CD14-positive monocyte (primary cell): ENCODE data around the gene DESI1. TPM values are rescaled to one million over a fixed set of nuclear protein-coding genes. Genes with fewer than 3 reads are reported as not detected.
A peak's percentile ranks its signal among the peaks of the same experiment; 100 is the strongest.

Experiments used
- DNase-seq, 3 donors: peaks; one replicate each; pipeline ENCODE4 v3.0.0-alpha.2; 2011 to 2022
- H2AFZ ChIP-seq: 2 replicates; pipeline ENCODE4 v1.6.0; 2012; ENCODE audit warnings: mild to moderate bottlenecking, low read depth, low read length, inconsistent platforms; ENCODE audit not compliant: insufficient read depth, poor library complexity, severe bottlenecking
- H3K27ac ChIP-seq, 2 donors: 1 replicate in 1 of 2; 2 replicates in 1 of 2; pipeline ENCODE4 v1.5.1; 2012 to 2013; ENCODE audit warnings: low read length in 2 of 2, control low read depth in 1 of 2, inconsistent platforms in 1 of 2, low read depth in 1 of 2, mild to moderate bottlenecking in 1 of 2
- H3K27me3 ChIP-seq, 2 donors: one replicate each; pipeline versions ENCODE4 v1.6.0 to v1.6.1; 2011 to 2013; ENCODE audit warnings: low read length in 2 of 2; ENCODE audit not compliant: control insufficient read depth in 2 of 2, insufficient read depth in 2 of 2
- H3K36me3 ChIP-seq, 2 donors: replicated peaks in 1 of 2; 1 replicate in 1 of 2; 2 replicates in 1 of 2; pipeline versions ENCODE4 v1.5.1 to v1.6.1; 2012 to 2013; ENCODE audit warnings: low read length in 2 of 2, control low read depth in 1 of 2, inconsistent platforms in 1 of 2, mild to moderate bottlenecking in 1 of 2; ENCODE audit not compliant: insufficient read depth in 2 of 2, control insufficient read depth in 1 of 2
- H3K4me1 ChIP-seq, 2 donors: 1 replicate in 1 of 2; 2 replicates in 1 of 2; pipeline versions ENCODE4 v1.5.1 to v1.6.1; 2012 to 2013; ENCODE audit warnings: low read length in 2 of 2, control low read depth in 1 of 2, inconsistent platforms in 1 of 2, mild to moderate bottlenecking in 1 of 2, moderate library complexity in 1 of 2; ENCODE audit not compliant: insufficient read depth in 2 of 2, control insufficient read depth in 1 of 2
- H3K4me2 ChIP-seq: replicated peaks from 2 replicates; pipeline ENCODE3; 2012; ENCODE audit warnings: low read length, moderate library complexity, mild to moderate bottlenecking; ENCODE audit not compliant: poor library complexity, severe bottlenecking; ENCODE audit errors: extremely low read depth
- H3K4me3 ChIP-seq, 3 experiments: fragments of 200-600 bp in 1 of 3; sonication (generic) in 1 of 3; replicated peaks in 1 of 3; 1 replicate in 2 of 3; 2 replicates in 1 of 3; pipeline ENCODE4 v1.5.1; 2011 to 2013; ENCODE audit warnings: low read length in 3 of 3, mild to moderate bottlenecking in 3 of 3, control low read depth in 2 of 3, low read depth in 2 of 3, inconsistent platforms in 1 of 3, moderate library complexity in 1 of 3
- H3K79me2 ChIP-seq: 2 replicates; pipeline ENCODE4 v1.6.0; 2012; ENCODE audit warnings: mild to moderate bottlenecking, control low read depth, inconsistent platforms, low read length, moderate library complexity; ENCODE audit not compliant: insufficient read depth
- H3K9ac ChIP-seq: 2 replicates; pipeline ENCODE4 v1.6.0; 2017; ENCODE audit warnings: low read length, mild to moderate bottlenecking; ENCODE audit not compliant: insufficient read depth, poor library complexity, severe bottlenecking
- H3K9me3 ChIP-seq, 2 donors: replicated peaks in 1 of 2; 1 replicate in 1 of 2; 2 replicates in 1 of 2; pipeline versions ENCODE4 v1.5.1 to v1.6.1; 2012 to 2013; ENCODE audit warnings: low read length in 2 of 2, control low read depth in 1 of 2; ENCODE audit not compliant: control insufficient read depth in 1 of 2, insufficient read depth in 1 of 2
- H4K20me1 ChIP-seq: 2 replicates; pipeline ENCODE4 v1.6.0; 2012; ENCODE audit warnings: mild to moderate bottlenecking, low read length, control low read depth, moderate library complexity; ENCODE audit not compliant: insufficient read depth
- H3K27ac Mint-ChIP-seq, 7 donors: one replicate each; pipeline ENCODE4 v1.8.0; 2020; ENCODE audit warnings: mild to moderate bottlenecking in 7 of 7, mixed read lengths in 7 of 7, moderate library complexity in 6 of 7, inconsistent platforms in 2 of 7
- H3K27me3 Mint-ChIP-seq, 3 donors: one replicate each; pipeline ENCODE4 v1.8.0; 2021 to 2022; ENCODE audit warnings: low read depth in 3 of 3, mild to moderate bottlenecking in 3 of 3, mixed read lengths in 3 of 3, moderate library complexity in 3 of 3, inconsistent platforms in 1 of 3
- H3K36me3 Mint-ChIP-seq, 2 donors: one replicate each; pipeline ENCODE4 v1.8.0; 2020; ENCODE audit warnings: mixed read lengths in 2 of 2, inconsistent platforms in 1 of 2, mild to moderate bottlenecking in 1 of 2
- H3K4me1 Mint-ChIP-seq: one replicate; pipeline ENCODE4 v1.8.0; 2020; ENCODE audit warnings: mild to moderate bottlenecking, mixed read lengths
- H3K4me3 Mint-ChIP-seq, 2 donors: one replicate each; pipeline ENCODE4 v1.8.0; 2020; ENCODE audit warnings: mild to moderate bottlenecking in 2 of 2, mixed read lengths in 2 of 2, moderate library complexity in 1 of 2
- H3K9me3 Mint-ChIP-seq, 7 donors: one replicate each; pipeline ENCODE4 v1.8.0; 2020 to 2022; ENCODE audit warnings: mixed read lengths in 7 of 7, mild to moderate bottlenecking in 6 of 7, moderate library complexity in 6 of 7, inconsistent platforms in 2 of 7
- WGBS: methylation state at CpG from one replicate; pipeline ENCODE4 v1.1.5; 2013; ENCODE audit warnings: missing lambda C conversion rate; ENCODE audit not compliant: insufficient coverage; 5-methylcytosine and 5-hydroxymethylcytosine counted together
- intact Hi-C, 2 donors: fragments of 100-400 bp; cut with micrococcal nuclease; formaldehyde crosslinking; loops; one replicate each; pipeline versions ENCODE4 v1.15.0 to v1.15.1; 2023
- polyA plus RNA-seq, 3 donors: library from polyadenylated mRNA; depleted of rRNA in 1 of 3; unstranded in 2 of 3; stranded (reverse) in 1 of 3; fragments of 300-500 nt in 2 of 3; fragments of >200 nt in 1 of 3; fragmentation: Illumina TruSeq in 2 of 3; gene quantifications; 1 replicate in 2 of 3; 2 replicates in 1 of 3; pipeline ENCODE4 v1.2.3, GENCODE V29; 2012 to 2021
- TF ChIP-seq, protein P1 (sequence below): fragments of 200-600 bp; IDR thresholded peaks from one replicate; pipeline ENCODE4 v1.8.0; 2022; ENCODE audit warnings: antibody characterized with exemption, mild to moderate bottlenecking

Gene DESI1
- polyA plus RNA-seq, 3 donors = 15.8 to 33.7 (median 31.5) TPM

DNA sequence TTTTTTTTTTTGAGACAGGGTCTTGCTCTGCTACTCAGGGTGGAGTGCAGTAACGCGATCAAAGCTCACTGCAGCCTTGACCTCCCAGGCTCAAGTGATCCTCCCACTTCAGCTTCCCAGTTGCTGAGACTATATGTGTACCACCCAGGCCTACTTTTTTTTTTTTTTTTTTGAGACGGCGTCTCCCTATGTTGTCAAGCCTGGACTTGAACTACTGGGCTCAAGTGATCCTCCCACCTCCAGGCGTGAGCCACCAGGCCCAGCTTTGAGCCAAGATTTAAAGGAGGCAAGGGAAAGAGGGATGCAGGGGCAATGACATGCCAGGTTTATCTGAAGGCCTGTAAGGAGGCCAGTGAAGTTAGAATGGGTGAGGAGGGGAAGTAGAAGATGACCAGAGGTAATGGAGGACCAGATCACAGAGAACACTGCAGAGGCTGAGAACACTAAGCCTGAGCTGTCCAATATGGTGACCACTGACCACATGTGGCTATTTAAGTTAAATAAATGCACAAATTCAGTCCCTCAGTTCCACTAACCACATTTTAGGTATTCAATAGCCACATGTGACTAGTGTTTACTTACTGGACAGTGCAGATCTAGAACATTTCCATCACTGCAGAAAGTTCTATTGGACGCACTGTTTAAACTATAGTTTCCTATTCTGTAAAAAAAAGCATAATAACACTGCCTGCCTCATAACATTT lies 8.1 kb downstream of the DESI1 start:
- Histone ChIP-seq H3K4me2 (no peak overlapping the region), H3K9me3 (no peaks in the 10 kb centered on the region), H2AFZ (no peak overlapping the region), H4K20me1 (peaks cover 34% of the 10 kb centered on the region), H3K27ac (no peak overlapping the region), H3K9ac (no peak overlapping the region), H3K79me2 (peaks cover 42% of the 10 kb centered on the region), H3K36me3 (peaks cover 4 to 38% of the 10 kb centered on the region in 2 donors), H3K4me1 (no peaks in the 10 kb centered on the region), H3K27me3 (no peaks in the 10 kb centered on the region), H3K4me3 (no peak overlapping the region)
- intact Hi-C loops = no loop called here
- Mint-ChIP-seq H3K36me3 (peaks cover 30 to 51% of the 10 kb centered on the region in 2 donors), H3K27me3 (peaks cover 0 to 7% (median 5%) of the 10 kb centered on the region in 3 donors), H3K4me3 (no peak overlapping the region), H3K27ac (peak overlapping the region in 2 of 7 donors; percentile 38 to 55), H3K9me3 (no peaks in the 10 kb centered on the region), H3K4me1 (peaks cover 5% of the 10 kb centered on the region)
- DNase-seq = no peak
- 100% methylated on average over 2 of the region's 6 CpGs for WGBS
- TF ChIP-seq, protein P1, sequence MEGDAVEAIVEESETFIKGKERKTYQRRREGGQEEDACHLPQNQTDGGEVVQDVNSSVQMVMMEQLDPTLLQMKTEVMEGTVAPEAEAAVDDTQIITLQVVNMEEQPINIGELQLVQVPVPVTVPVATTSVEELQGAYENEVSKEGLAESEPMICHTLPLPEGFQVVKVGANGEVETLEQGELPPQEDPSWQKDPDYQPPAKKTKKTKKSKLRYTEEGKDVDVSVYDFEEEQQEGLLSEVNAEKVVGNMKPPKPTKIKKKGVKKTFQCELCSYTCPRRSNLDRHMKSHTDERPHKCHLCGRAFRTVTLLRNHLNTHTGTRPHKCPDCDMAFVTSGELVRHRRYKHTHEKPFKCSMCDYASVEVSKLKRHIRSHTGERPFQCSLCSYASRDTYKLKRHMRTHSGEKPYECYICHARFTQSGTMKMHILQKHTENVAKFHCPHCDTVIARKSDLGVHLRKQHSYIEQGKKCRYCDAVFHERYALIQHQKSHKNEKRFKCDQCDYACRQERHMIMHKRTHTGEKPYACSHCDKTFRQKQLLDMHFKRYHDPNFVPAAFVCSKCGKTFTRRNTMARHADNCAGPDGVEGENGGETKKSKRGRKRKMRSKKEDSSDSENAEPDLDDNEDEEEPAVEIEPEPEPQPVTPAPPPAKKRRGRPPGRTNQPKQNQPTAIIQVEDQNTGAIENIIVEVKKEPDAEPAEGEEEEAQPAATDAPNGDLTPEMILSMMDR = no peak

GRCh38 chr22:41608386-41608785 lies 12.5 kb downstream of the DESI1 start:
- peaks cover 3 to 7% (median 5%) of the 10 kb centered on the region in 3 donors for H3K27me3 Mint-ChIP-seq
- DNase-seq = no peak
- intact Hi-C loops = no loop called here

More at GRCh38 chr22:41608386-41608785, 12.5 kb downstream of the DESI1 start:
- Histone ChIP-seq H4K20me1 (peaks cover 40% of the 10 kb centered on the region), H3K4me3 (no peak overlapping the region), H2AFZ (no peak overlapping the region), H3K4me2 (no peak overlapping the region), H3K27me3 (no peaks in the 10 kb centered on the region), H3K9ac (no peak overlapping the region), H3K79me2 (peaks cover 7% of the 10 kb centered on the region), H3K36me3 (peaks cover 33 to 78% of the 10 kb centered on the region in 2 donors), H3K9me3 (no peaks in the 10 kb centered on the region), H3K27ac (no peak overlapping the region), H3K4me1 (no peaks in the 10 kb centered on the region)
- peak overlapping the region in 1 of 7 donors; percentile 85 for H3K27ac Mint-ChIP-seq
- H3K9me3 Mint-ChIP-seq = peaks cover 0 to 2% (median 0%) of the 10 kb centered on the region in 7 donors
- no peak overlapping the region for H3K4me3 Mint-ChIP-seq
- TF ChIP-seq, protein P1 = no peak
- 95% methylated on average over 2 of the region's 3 CpGs for WGBS
- peaks cover 60 to 77% of the 10 kb centered on the region in 2 donors for H3K36me3 Mint-ChIP-seq
- no peaks in the 10 kb centered on the region for H3K4me1 Mint-ChIP-seq
